Spleen (tissue), 11 donors: Measurements from ENCODE around the gene UIMC1. TPM values are rescaled to one million over a fixed set of nuclear protein-coding genes. Genes with fewer than 3 reads are reported as not detected.

Source experiments
- DNase-seq: peaks from one replicate; pipeline ENCODE4 v3.0.0-alpha.2; 2020
- H3K27ac ChIP-seq, 8 donors: fragments of 200-600 bp; sonication (generic) in 7 of 8; 1 replicate in 4 of 8; 2 replicates in 4 of 8; pipeline versions ENCODE4 v1.5.0 to v1.8.0; 2016 to 2021; ENCODE audit warnings: inconsistent platforms in 4 of 8, mild to moderate bottlenecking in 4 of 8, moderate library complexity in 1 of 8
- H3K27me3 ChIP-seq, 7 donors: fragments of 200-600 bp; sonication (generic) in 6 of 7; replicated peaks in 1 of 7; 1 replicate in 4 of 7; 2 replicates in 3 of 7; pipeline versions ENCODE4 v1.5.0 to v1.8.0; 2016 to 2021; ENCODE audit warnings: inconsistent platforms in 3 of 7, mild to moderate bottlenecking in 1 of 7
- H3K36me3 ChIP-seq, 6 donors: fragments of 200-600 bp; sonication (generic) in 5 of 6; 1 replicate in 4 of 6; 2 replicates in 2 of 6; pipeline versions ENCODE4 v1.5.0 to v1.8.0; 2016 to 2021; ENCODE audit warnings: inconsistent platforms in 2 of 6
- H3K4me1 ChIP-seq, 6 donors: fragments of 200-600 bp; sonication (generic) in 5 of 6; 1 replicate in 3 of 6; 2 replicates in 3 of 6; pipeline versions ENCODE4 v1.5.0 to v1.8.0; 2016 to 2021; ENCODE audit warnings: inconsistent platforms in 3 of 6
- H3K4me3 ChIP-seq, 8 donors: fragments of 200-600 bp; sonication (generic) in 7 of 8; 1 replicate in 4 of 8; 2 replicates in 4 of 8; pipeline versions ENCODE4 v1.5.0 to v1.8.0; 2016 to 2021; ENCODE audit warnings: inconsistent platforms in 4 of 8, mild to moderate bottlenecking in 4 of 8, moderate library complexity in 2 of 8
- H3K9me3 ChIP-seq, 8 donors: fragments of 200-600 bp; sonication (generic) in 7 of 8; 1 replicate in 4 of 8; 2 replicates in 4 of 8; pipeline versions ENCODE4 v1.5.0 to v1.8.0; 2016 to 2021; ENCODE audit warnings: inconsistent platforms in 4 of 8
- POLR2A ChIP-seq, 3 donors: fragments of 450-650 bp; IDR thresholded peaks; one replicate each; pipeline ENCODE4 v1.5.1; 2017; ENCODE audit warnings: antibody characterized with exemption in 3 of 3, mild to moderate bottlenecking in 1 of 3
- POLR2AphosphoS5 ChIP-seq, 3 donors: sonication (generic); formaldehyde crosslinking; IDR thresholded peaks; one replicate each; pipeline ENCODE4 v1.5.1; 2017; ENCODE audit warnings: antibody characterized with exemption in 3 of 3
- WGBS, 5 donors: extraction: QIAGEN DNeasy Blood & Tissue Kit in 3 of 5; methylation state at CpG; one replicate each; pipeline versions ENCODE4 v1.1.5 to v1.1.7; 2013 to 2018; 5-methylcytosine and 5-hydroxymethylcytosine counted together
- intact Hi-C: fragments of 100-400 bp; cut with DNase I; formaldehyde crosslinking; loops from one replicate; pipeline ENCODE4 v1.15.0; 2023; ENCODE audit warnings: low total_unique reads
- polyA plus RNA-seq, 3 donors: library from polyadenylated mRNA; stranded (reverse); fragments of 200-250 nt; gene quantifications; one replicate each; pipeline ENCODE4 v1.2.1, GENCODE V29; 2013
- total RNA-seq, 7 donors: library from RNA; depleted of rRNA in 3 of 7; stranded (reverse); fragments of >200 nt in 3 of 7; fragmentation: NEBNext Ultra II Directional in 4 of 7; extraction: Animal tissue kit (Norgen Biotek cat#: 25700) in 4 of 7; gene quantifications; one replicate each; pipeline versions ENCODE4 v1.1.0 to v1.2.1, GENCODE V29; 2016 to 2021
- TF ChIP-seq, protein P1 (sequence below), 11 experiments: fragments of 200-600 bp in 7 of 11; fragments of 450-650 bp in 4 of 11; sonication (generic) in 4 of 11; IDR thresholded peaks in 8 of 11; conservative IDR thresholded peaks in 3 of 11; 1 replicate in 7 of 11; 2 replicates in 4 of 11; pipeline versions ENCODE4 v1.4.0 to v1.8.0; 2016 to 2021; ENCODE audit warnings: antibody characterized with exemption in 11 of 11, inconsistent platforms in 4 of 11, mild to moderate bottlenecking in 1 of 11
- donor health status: healthy with polysubstance abuse.
- donor health status: DM: no; HTN: no; CAD: no; lungs with moderate emphysema.
- donor health status: DM: no; HTN: no; CAD: no.
- donor health status: Bipolar disorder and iron deficiency.
- donor health status: healthy.
- donor health status: DM: no; HTN: no; CAD: no.
- donor health status: DM: yes; HTN: yes; CAD: no.

UIMC1 gene
- total and polyA plus RNA-seq, 10 donors, result 34.4 to 81.8 (median 53.8) TPM

DNA sequence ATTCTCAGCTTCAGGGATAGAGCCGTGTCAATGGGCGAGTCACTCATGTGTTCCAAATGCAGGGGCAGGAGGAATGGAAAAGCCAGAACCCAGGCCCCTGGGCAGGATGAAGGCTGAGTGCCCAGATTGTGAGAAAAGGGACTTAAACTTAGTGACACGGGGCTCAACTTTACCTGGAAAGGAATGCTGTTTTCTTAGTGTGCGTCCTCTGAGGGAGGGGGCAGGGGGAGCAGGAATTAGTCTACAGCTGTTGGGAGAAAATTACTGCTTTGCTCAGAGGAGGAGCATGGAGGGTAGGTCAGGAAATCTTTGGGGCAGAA lies 122.0 kb downstream of the UIMC1 start:
- DNase-seq, result peak; percentile 7

DNA sequence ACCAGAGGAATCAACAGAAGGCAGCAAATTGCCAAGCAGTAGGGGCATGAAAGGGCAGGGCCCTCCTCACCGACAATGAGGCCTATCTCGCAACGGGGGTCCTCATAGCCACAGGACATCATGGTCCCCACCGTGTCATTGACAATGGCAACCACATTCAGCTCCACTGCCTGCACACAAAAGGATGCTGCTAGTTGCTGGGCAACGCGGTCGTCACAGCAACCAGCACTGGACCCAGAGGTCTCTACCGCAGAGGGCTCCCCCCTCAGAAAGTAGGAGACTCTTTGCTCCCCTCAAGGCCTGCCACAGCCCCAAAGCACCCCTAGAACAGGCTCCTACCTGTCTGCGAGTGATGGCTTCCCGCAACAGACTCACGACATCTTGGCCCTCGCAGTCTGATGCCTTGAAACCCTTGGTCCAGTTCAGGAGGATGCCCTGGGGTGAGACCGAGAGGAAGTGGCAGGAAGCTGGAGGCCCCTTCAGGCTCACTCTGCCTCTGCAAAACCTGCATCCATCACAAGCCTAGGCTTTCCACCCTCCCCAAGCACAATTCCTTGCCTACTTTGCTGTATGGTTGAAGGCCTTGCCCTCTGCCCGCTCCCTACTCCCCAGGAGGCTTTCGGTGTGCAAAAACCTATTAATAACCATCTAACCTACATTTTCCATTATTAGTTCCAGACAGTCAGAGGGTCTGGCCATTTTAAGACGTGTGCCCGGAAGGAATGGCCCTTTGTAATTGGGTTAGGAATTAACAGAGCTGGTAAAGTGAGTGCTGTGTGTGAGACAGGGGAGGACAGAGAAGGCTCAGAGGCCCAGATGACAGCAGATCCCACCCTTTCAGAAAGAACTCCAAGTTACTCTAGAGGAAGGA lies 122.6 kb downstream of the UIMC1 start:
- Histone ChIP-seq H3K36me3 (peaks cover 0 to 99% (median 11%) of the 10 kb centered on the region in 6 donors), H3K4me3 (no peak overlapping the region), H3K9me3 (no peaks in the 10 kb centered on the region), H3K27ac (no peak overlapping the region), H3K4me1 (peaks cover 0 to 8% (median 0%) of the 10 kb centered on the region in 6 donors), H3K27me3 (peaks cover 0 to 13% (median 0%) of the 10 kb centered on the region in 7 donors)
- intact Hi-C loops, result no loop called here
- DNase-seq, result peak; percentile 21
- TF ChIP-seq, protein P1, sequence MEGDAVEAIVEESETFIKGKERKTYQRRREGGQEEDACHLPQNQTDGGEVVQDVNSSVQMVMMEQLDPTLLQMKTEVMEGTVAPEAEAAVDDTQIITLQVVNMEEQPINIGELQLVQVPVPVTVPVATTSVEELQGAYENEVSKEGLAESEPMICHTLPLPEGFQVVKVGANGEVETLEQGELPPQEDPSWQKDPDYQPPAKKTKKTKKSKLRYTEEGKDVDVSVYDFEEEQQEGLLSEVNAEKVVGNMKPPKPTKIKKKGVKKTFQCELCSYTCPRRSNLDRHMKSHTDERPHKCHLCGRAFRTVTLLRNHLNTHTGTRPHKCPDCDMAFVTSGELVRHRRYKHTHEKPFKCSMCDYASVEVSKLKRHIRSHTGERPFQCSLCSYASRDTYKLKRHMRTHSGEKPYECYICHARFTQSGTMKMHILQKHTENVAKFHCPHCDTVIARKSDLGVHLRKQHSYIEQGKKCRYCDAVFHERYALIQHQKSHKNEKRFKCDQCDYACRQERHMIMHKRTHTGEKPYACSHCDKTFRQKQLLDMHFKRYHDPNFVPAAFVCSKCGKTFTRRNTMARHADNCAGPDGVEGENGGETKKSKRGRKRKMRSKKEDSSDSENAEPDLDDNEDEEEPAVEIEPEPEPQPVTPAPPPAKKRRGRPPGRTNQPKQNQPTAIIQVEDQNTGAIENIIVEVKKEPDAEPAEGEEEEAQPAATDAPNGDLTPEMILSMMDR (IDR thresholded peaks at IDR 0.05 in 8 of 11, conservative IDR thresholded peaks at IDR 0.05 in 3 of 11), result no peak
- TF ChIP-seq POLR2A (IDR thresholded peaks at IDR 0.05) (no peak), POLR2AphosphoS5 (IDR thresholded peaks at IDR 0.05) (peak in 1 of 3 donors; percentile 28)
- WGBS, 5 donors, result 74 to 90% (median 87%) methylated on average over 17 of the region's 17 CpGs

More for the DNA sequence above, 122.0 kb downstream of the UIMC1 start:
- TF ChIP-seq, protein P1 (IDR thresholded peaks at IDR 0.05 in 8 of 11, conservative IDR thresholded peaks at IDR 0.05 in 3 of 11), result no peak
- Histone ChIP-seq H3K27me3 (peaks cover 0 to 7% (median 0%) of the 10 kb centered on the region in 7 donors), H3K4me3 (no peak overlapping the region), H3K27ac (no peak overlapping the region), H3K9me3 (no peaks in the 10 kb centered on the region), H3K36me3 (peaks cover 0 to 100% (median 11%) of the 10 kb centered on the region in 6 donors), H3K4me1 (peaks cover 0 to 8% (median 0%) of the 10 kb centered on the region in 6 donors)
- intact Hi-C loops, result no loop called here
- WGBS, 5 donors, result 67 to 87% (median 76%) methylated on average over 4 of the region's 4 CpGs

DNA sequence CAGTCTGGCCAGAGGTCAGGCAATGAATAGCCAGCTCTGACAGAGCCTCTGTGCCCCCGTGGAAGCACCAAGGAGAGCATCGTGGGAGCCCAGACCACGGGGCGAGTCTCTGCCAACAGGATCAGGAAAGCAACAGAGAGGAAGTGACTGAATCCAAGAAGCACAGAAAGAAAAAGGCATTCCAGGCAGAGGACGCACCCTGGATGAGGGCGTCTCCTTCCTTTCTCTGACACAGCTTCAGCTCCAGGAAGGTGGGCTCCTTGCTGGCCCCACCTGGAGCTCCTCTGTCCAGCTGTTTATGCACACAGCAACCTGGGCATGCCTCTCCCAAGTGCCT lies 124.0 kb downstream of the UIMC1 start:
- Histone ChIP-seq H3K27me3 (peaks cover 0 to 27% (median 0%) of the 10 kb centered on the region in 7 donors), H3K9me3 (no peaks in the 10 kb centered on the region), H3K4me3 (no peak overlapping the region), H3K4me1 (peaks cover 0 to 8% (median 0%) of the 10 kb centered on the region in 6 donors), H3K27ac (no peak overlapping the region), H3K36me3 (peaks cover 0 to 85% (median 11%) of the 10 kb centered on the region in 6 donors)
- intact Hi-C loops, result no loop called here
- 40 to 52% (median 43%) methylated on average over 5 to 6 of the region's 6 CpGs for WGBS, 5 donors
- TF ChIP-seq, protein P1 (IDR thresholded peaks at IDR 0.05 in 8 of 11, conservative IDR thresholded peaks at IDR 0.05 in 3 of 11), result no peak
- TF ChIP-seq POLR2AphosphoS5 (IDR thresholded peaks at IDR 0.05), result no peak
- TF ChIP-seq POLR2A (IDR thresholded peaks at IDR 0.05), result no peak
- DNase-seq, result no peak

DNA sequence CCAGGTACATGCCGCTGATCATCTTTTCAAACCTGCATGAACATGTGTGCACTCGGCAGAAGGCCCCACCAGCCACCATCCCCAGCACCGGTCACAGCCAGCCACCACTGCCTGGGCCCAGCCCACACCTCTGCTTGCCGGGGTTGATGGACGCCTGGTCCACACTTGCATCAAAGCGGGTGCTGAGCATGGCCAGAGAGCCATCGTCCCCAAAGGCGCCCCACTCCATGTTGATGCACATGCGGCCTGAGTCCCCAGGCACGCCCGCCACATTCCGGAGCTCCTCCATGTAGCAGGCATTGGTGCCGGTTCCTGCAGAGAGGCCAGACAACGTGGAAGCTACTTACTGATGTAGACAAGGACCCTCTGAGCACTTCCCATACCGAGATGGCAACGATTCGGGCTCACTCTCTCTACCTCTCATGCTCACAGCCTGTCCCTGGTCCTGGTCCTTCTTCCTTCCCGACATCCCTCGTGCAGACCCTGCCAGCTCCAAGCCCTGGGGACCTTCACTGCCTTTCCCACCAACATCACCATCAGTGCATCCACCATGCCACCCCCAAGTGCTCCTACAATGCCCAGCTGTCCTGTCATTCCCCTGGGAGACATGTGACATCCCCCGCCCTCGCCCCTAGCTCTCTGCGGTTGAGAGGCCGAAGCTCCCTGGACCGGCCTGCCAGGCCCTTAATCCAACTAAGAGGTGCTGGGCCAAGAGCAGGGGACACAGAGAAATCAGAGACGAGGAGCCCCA lies 124.6 kb downstream of the UIMC1 start:
- TF ChIP-seq POLR2AphosphoS5 (IDR thresholded peaks at IDR 0.05), result peak in 1 of 3 donors; percentile 29
- TF ChIP-seq, protein P1 (IDR thresholded peaks at IDR 0.05 in 8 of 11, conservative IDR thresholded peaks at IDR 0.05 in 3 of 11), result no peak
- H3K27me3 ChIP-seq, result peaks cover 0 to 33% (median 0%) of the 10 kb centered on the region in 7 donors
- H3K4me3 ChIP-seq, result no peak overlapping the region
- intact Hi-C loops, result no loop called here
- H3K36me3 ChIP-seq, result peaks cover 0 to 79% (median 11%) of the 10 kb centered on the region in 6 donors
- peaks cover 0 to 8% (median 0%) of the 10 kb centered on the region in 6 donors for H3K4me1 ChIP-seq
- H3K9me3 ChIP-seq, result no peaks in the 10 kb centered on the region
- no peak overlapping the region for H3K27ac ChIP-seq
- DNase-seq, result peak; percentile 70
- 85 to 91% (median 88%) methylated on average over 19 to 25 of the region's 25 CpGs for WGBS, 5 donors
